ENCODE data around the gene UBE4B.

UBE4B gene

DNA sequence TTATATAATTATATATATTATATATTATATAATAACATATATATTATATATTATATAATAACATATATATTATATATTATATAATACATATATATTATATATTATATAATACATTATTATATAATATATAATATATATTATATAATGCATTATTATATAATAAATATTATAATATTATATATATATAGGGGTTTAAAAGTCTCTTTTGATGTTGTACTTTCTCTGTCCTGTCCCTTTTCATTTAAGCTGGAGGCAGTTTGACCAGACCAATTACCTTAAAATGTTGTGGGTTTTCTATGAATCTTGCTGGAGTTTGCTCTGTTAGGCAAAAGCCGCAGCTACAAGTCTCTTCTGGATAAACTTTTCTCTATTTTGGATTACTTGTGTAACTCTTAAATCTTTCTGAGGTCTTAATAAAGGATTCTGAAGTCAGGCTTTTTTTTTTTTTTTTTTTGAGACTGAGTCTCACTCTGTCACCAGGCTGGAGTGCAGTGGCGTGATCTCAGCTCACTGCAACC, 155.4 kb downstream of the UBE4B start:
- POLR2A ChIA-PET, result no interaction called here

DNA sequence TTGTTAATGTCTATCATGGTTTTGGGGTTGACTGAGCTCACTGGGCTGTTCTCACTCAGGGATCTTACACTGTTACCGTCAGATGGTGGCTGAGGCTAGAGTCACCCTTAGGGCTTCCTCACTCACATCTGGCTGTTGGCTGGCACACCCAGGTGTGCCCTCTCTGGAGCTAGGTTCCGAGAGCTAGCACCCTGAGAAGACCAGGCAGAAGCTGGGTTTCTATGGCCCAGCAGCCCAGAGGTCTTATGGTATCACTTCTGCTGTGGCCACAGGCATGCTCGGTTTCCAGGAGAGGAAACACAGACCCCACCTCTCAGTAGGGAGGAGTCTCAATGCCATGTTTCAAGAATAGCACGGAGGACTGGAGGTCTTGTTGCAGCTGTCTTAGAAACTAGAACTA, 156.9 kb downstream of the UBE4B start:
- ChIA-PET POLR2A (interaction anchor here (1.8 kb wide), 1 partner anchor 20 kb away, joined by 5 read pairs; the partner anchor contains the start of gene KIF1B), CTCF (no interaction called here)
- no peak for DNase-seq (ENCODE audit: extremely low spot score)
- no peak for TF ChIP-seq L3MBTL2 (conservative IDR thresholded peaks at IDR 0.05)
- no peak for TF ChIP-seq FOXK2 (IDR thresholded peaks at IDR 0.05)
- no peak for TF ChIP-seq ARNT (IDR thresholded peaks at IDR 0.05)
- no peak for TF ChIP-seq FOXM1 (IDR thresholded peaks at IDR 0.05; ENCODE audit: borderline replicate concordance)
- TF ChIP-seq PKNOX1 (IDR thresholded peaks at IDR 0.05), result no peak
- no peak for TF ChIP-seq BHLHE40 (IDR thresholded peaks at IDR 0.05; ENCODE audit: borderline replicate concordance)
- no peak for TF ChIP-seq CTBP1 (IDR thresholded peaks at IDR 0.05; ENCODE audit: borderline replicate concordance)
- no peak for TF ChIP-seq LEF1 (IDR thresholded peaks at IDR 0.05; ENCODE audit: borderline replicate concordance)
- TF ChIP-seq ZNF384 (IDR thresholded peaks at IDR 0.05), result no peak

More for the DNA sequence above, 155.4 kb downstream of the UBE4B start:
- no peak for DNase-seq (ENCODE audit: extremely low spot score)
- CTCF ChIA-PET, result no interaction called here
- TF ChIP-seq HDGF (IDR thresholded peaks at IDR 0.05; ENCODE audit: borderline replicate concordance), result no peak
- TF ChIP-seq NFRKB (IDR thresholded peaks at IDR 0.05), result no peak
- no peak for TF ChIP-seq TARDBP (IDR thresholded peaks at IDR 0.05)
- no peak for TF ChIP-seq FOXK2 (IDR thresholded peaks at IDR 0.05)

- no peak for TF ChIP-seq HDGF (IDR thresholded peaks at IDR 0.05; ENCODE audit: borderline replicate concordance)
- DNase-seq (ENCODE audit: extremely low spot score), result no peak
- ChIA-PET POLR2A (no interaction called here), CTCF (interaction anchor here (0.7 to 2.8 kb wide), 2 partner anchors 17 to 1313 kb away, joined by 3 to 15 read pairs; partner anchors contain the start of gene KIF1B)
These were observed 159.5 kb downstream of the UBE4B start for GRCh38 chr1:10192263-10192662.

GRCh38 chr1:10193288-10193687, 160.5 kb downstream of the UBE4B start:
- TF ChIP-seq FOXM1 (IDR thresholded peaks at IDR 0.05; ENCODE audit: borderline replicate concordance) (no peak), CTBP1 (IDR thresholded peaks at IDR 0.05; ENCODE audit: borderline replicate concordance) (no peak), ZNF384 (IDR thresholded peaks at IDR 0.05) (no peak), TARDBP (IDR thresholded peaks at IDR 0.05) (no peak), PKNOX1 (IDR thresholded peaks at IDR 0.05) (no peak), BHLHE40 (IDR thresholded peaks at IDR 0.05; ENCODE audit: borderline replicate concordance) (no peak), NFRKB (IDR thresholded peaks at IDR 0.05) (no peak), HDGF (IDR thresholded peaks at IDR 0.05; ENCODE audit: borderline replicate concordance) (no peak), ARNT (IDR thresholded peaks at IDR 0.05) (no peak), SP1 (IDR thresholded peaks at IDR 0.05) (no peak), L3MBTL2 (conservative IDR thresholded peaks at IDR 0.05) (no peak)

DNA sequence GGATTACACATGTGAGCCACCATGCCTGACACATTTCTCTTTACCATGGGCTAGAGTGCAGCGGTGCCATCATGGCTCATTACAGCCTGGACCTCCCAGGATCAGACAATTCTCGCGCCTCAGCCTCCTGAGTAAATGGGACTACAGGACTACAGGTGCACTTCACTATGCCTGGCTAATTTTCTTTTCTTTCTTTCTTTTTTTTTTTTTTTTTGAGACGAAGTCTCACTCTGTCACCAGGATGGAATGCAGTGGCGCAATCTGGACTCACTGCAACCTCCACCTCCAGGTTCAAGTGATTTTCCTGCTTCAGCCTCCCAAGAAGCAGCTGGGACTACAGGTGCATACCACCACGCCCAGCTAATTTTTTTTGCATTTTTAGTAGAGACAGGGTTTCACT, 162.8 kb downstream of the UBE4B start:
- ChIA-PET CTCF (no interaction called here), POLR2A (no interaction called here)
- DNase-seq (ENCODE audit: extremely low spot score), result no peak
- TF ChIP-seq SUZ12 (IDR thresholded peaks at IDR 0.05), result no peak

More at GRCh38 chr1:10193288-10193687, 160.5 kb downstream of the UBE4B start:
- CTCF ChIA-PET, result interaction anchor here (2.8 kb wide), 1 partner anchor 16 kb away, joined by 15 read pairs; the partner anchor contains the start of gene KIF1B
- DNase-seq (ENCODE audit: extremely low spot score), result no peak
- POLR2A ChIA-PET, result no interaction called here

DNA sequence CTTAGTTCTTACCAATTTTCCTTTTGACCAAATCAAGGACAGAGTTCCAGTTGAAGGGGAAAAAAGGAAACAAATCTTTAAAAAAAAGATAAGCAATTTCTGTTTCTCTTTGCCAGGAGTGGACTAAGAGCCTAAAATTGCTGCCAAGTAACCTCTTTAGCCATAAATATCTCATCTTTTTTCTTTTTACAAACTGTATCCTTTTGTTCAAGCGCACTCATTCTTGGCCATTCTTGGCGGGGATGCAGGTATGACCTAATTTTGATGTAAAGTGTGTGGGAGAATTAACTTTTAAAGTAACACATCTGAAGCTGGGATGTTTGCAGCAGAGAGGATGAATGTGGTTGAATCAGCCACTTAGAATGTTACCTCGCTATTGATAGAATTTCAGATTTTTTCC, 164.2 kb downstream of the UBE4B start:
- DNase-seq (ENCODE audit: extremely low spot score), result no peak
- CTCF ChIA-PET, result no interaction called here
- no peak for TF ChIP-seq SP1 (IDR thresholded peaks at IDR 0.05)
- no peak for TF ChIP-seq BHLHE40 (IDR thresholded peaks at IDR 0.05; ENCODE audit: borderline replicate concordance)
- TF ChIP-seq NFRKB (IDR thresholded peaks at IDR 0.05), result no peak
- TF ChIP-seq ELF4 (IDR thresholded peaks at IDR 0.05), result no peak
- TF ChIP-seq FOXK2 (IDR thresholded peaks at IDR 0.05), result no peak
- no peak for TF ChIP-seq CTBP1 (IDR thresholded peaks at IDR 0.05; ENCODE audit: borderline replicate concordance)
- no peak for TF ChIP-seq LEF1 (IDR thresholded peaks at IDR 0.05; ENCODE audit: borderline replicate concordance)
- POLR2A ChIA-PET, result no interaction called here

DNA sequence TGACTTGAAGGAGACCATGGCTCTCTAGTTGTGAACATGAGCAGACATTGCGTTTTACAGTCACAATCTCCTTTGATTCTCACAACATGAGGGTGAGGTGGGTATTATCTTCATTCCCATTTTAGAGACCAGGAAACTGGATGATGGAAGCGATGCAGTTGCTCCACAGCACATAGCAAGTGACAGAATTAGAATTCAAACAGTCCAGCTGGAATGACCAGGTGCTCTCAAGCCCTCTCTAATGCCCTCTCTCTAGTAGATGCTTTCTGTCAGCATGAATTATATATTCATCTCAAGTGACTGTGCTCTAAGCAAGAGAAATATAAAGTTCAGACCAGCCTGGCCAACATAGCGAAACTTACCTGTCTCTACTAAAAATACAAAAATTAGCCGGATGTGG, 167.9 kb downstream of the UBE4B start:
- TF ChIP-seq SUZ12 (IDR thresholded peaks at IDR 0.05), result no peak
- TF ChIP-seq SP1 (IDR thresholded peaks at IDR 0.05), result no peak
- TF ChIP-seq BHLHE40 (IDR thresholded peaks at IDR 0.05; ENCODE audit: borderline replicate concordance), result no peak
- TF ChIP-seq ELF4 (IDR thresholded peaks at IDR 0.05), result no peak
- TF ChIP-seq CTBP1 (IDR thresholded peaks at IDR 0.05; ENCODE audit: borderline replicate concordance), result no peak
- TF ChIP-seq ARNT (IDR thresholded peaks at IDR 0.05), result no peak
- no peak for TF ChIP-seq FOXA1 (IDR thresholded peaks at IDR 0.05)
- TF ChIP-seq L3MBTL2 (conservative IDR thresholded peaks at IDR 0.05), result no peak
- no peak for TF ChIP-seq TARDBP (IDR thresholded peaks at IDR 0.05)
- TF ChIP-seq PKNOX1 (IDR thresholded peaks at IDR 0.05), result no peak
- no peak for TF ChIP-seq FOXK2 (IDR thresholded peaks at IDR 0.05)
- ChIA-PET CTCF (interaction anchor here (2.2 kb wide), 1 partner anchor 9 kb away, joined by 8 read pairs; the partner anchor contains the start of gene KIF1B), POLR2A (interaction anchor here (2.2 kb wide), 1 partner anchor 9 kb away, joined by 14 read pairs; the partner anchor contains the start of gene KIF1B)
- no peak for DNase-seq (ENCODE audit: extremely low spot score)

Measured in HEK293T (cell line).